ENCODE results near the gene SEC63. TPM values are rescaled to one million over a fixed set of nuclear protein-coding genes. Genes with fewer than 3 reads are reported as not detected.

SEC63 gene
- total and polyA plus RNA-seq, 2 donors (not counting 1 experiment from before 2014, with no cell fraction given): 34.2 to 82.7 TPM

DNA sequence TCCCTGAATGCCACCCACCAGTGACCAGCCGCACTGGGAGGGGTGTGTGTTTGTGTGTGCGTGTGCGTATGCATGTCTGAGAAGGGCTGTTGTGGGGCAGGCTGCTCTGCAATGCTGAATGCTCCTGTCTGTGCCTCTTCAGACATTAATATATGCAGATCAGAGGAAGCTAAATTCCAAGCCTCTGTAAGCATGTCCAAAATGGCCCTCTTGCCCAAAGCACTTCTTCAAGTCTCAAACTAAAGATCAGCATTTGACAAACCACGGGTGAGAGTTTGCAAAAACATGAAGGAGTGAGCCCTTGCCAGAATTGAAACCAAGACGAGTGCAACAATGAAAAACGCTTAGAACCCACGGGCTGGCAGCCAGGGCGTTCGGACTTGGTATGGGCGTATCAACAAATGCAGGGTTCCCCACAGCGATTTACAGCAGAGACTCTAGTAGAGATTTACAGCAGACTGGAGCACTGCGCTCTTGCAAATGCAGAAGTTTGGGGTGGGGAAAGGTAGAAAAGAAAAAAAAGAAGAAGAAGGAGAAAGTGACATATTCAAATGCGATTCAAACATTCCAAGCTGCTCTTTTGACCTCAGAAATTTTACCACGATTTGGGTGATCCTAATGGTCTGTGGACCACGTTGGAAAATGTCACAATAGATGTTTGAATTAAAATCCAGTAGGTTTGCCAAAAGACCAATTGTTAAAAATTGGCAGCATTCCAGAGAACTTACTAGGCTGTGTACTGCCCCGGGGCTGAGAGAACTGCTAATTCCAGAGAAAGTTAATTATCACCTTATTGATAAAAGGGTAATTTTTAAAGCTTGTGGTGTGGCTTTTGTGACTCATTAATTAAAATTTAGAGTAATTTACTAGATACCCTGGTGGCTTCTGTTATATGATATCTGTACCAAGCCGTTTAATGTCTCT is 137.4 kb downstream of the SEC63 start:
- Histone ChIP-seq H3K4me2 (ENCODE audit: extremely low read depth, insufficient read depth, low read length) (peak overlapping the region; percentile 73), H3K9ac (ENCODE audit: insufficient read depth, low read length) (no peak overlapping the region), H2AFZ (ENCODE audit: low read length) (peak overlapping the region; percentile 27), H4K20me1 (ENCODE audit: control insufficient read depth, extremely low read depth, insufficient read depth, low read length) (no peaks in the 10 kb centered on the region), H3K79me2 (ENCODE audit: control insufficient read depth, insufficient read depth, low read length) (no peaks in the 10 kb centered on the region), H3K27me3 (ENCODE audit: control insufficient read depth, insufficient read depth, low read length) (peaks cover 26% of the 10 kb centered on the region), H3K36me3 (ENCODE audit: control insufficient read depth, insufficient read depth, low read length) (no peaks in the 10 kb centered on the region), H3K4me3 (replicated peaks in 1 of 4; ENCODE audit: control extremely low read depth in 1 of 4, insufficient read depth in 1 of 4, low read depth in 3 of 4, low read length in 4 of 4) (peak overlapping the region; percentile 18 to 33 (median 24)), H3K9me3 (ENCODE audit: control insufficient read depth, insufficient read depth, low read depth, low read length) (no peaks in the 10 kb centered on the region), H3K4me1 (ENCODE audit: control insufficient read depth, extremely low read depth, insufficient read depth, low read length) (no peaks in the 10 kb centered on the region), H3K27ac (ENCODE audit: insufficient read depth, low read length) (no peak overlapping the region)
- TF ChIP-seq, protein P1, sequence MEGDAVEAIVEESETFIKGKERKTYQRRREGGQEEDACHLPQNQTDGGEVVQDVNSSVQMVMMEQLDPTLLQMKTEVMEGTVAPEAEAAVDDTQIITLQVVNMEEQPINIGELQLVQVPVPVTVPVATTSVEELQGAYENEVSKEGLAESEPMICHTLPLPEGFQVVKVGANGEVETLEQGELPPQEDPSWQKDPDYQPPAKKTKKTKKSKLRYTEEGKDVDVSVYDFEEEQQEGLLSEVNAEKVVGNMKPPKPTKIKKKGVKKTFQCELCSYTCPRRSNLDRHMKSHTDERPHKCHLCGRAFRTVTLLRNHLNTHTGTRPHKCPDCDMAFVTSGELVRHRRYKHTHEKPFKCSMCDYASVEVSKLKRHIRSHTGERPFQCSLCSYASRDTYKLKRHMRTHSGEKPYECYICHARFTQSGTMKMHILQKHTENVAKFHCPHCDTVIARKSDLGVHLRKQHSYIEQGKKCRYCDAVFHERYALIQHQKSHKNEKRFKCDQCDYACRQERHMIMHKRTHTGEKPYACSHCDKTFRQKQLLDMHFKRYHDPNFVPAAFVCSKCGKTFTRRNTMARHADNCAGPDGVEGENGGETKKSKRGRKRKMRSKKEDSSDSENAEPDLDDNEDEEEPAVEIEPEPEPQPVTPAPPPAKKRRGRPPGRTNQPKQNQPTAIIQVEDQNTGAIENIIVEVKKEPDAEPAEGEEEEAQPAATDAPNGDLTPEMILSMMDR (conservative IDR thresholded peaks at IDR 0.05 in 1 of 2, IDR thresholded peaks at IDR 0.05 in 1 of 2; ENCODE audit: low read depth in 1 of 2, low read length in 2 of 2): no peak
- TF ChIP-seq EZH2 (IDR thresholded peaks at IDR 0.05; ENCODE audit: low read length, missing control alignments): no peak
- peak; percentile 19 to 27 for DNase-seq (ENCODE audit: low read depth in 2 of 2)

DNA sequence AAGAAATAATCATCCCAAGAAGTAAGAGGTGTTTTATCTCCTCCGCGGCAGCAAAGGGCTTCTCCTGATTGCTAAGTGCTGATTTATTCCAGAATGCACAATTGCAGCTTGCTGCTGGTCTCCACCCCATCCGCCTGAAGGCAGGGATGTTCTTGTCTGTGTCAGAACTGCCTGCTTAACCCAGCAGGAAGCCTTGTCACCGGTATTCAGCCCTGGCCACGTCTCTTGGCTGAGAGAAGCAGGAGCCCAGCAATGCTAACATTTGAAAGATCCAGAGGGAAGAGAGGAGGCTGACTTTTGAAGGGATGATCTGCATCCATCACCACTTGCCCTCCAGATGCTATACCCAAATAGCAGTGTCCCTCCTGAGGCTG is 138.1 kb downstream of the SEC63 start:
- Histone ChIP-seq H2AFZ (ENCODE audit: low read length) (no peak overlapping the region), H3K36me3 (ENCODE audit: control insufficient read depth, insufficient read depth, low read length) (no peaks in the 10 kb centered on the region), H3K27ac (ENCODE audit: insufficient read depth, low read length) (no peak overlapping the region), H3K4me3 (replicated peaks in 1 of 4; ENCODE audit: control extremely low read depth in 1 of 4, insufficient read depth in 1 of 4, low read depth in 3 of 4, low read length in 4 of 4) (no peak overlapping the region), H3K4me2 (ENCODE audit: extremely low read depth, insufficient read depth, low read length) (peak overlapping the region; percentile 73), H3K27me3 (ENCODE audit: control insufficient read depth, insufficient read depth, low read length) (peaks cover 26% of the 10 kb centered on the region), H3K9me3 (ENCODE audit: control insufficient read depth, insufficient read depth, low read depth, low read length) (no peaks in the 10 kb centered on the region), H3K9ac (ENCODE audit: insufficient read depth, low read length) (no peak overlapping the region), H3K79me2 (ENCODE audit: control insufficient read depth, insufficient read depth, low read length) (no peaks in the 10 kb centered on the region), H4K20me1 (ENCODE audit: control insufficient read depth, extremely low read depth, insufficient read depth, low read length) (no peaks in the 10 kb centered on the region), H3K4me1 (ENCODE audit: control insufficient read depth, extremely low read depth, insufficient read depth, low read length) (no peaks in the 10 kb centered on the region)
- no peak for DNase-seq (ENCODE audit: low read depth in 2 of 2)
- TF ChIP-seq EZH2 (IDR thresholded peaks at IDR 0.05; ENCODE audit: low read length, missing control alignments): no peak
- TF ChIP-seq, protein P1 (conservative IDR thresholded peaks at IDR 0.05 in 1 of 2, IDR thresholded peaks at IDR 0.05 in 1 of 2; ENCODE audit: low read depth in 1 of 2, low read length in 2 of 2): no peak

DNA sequence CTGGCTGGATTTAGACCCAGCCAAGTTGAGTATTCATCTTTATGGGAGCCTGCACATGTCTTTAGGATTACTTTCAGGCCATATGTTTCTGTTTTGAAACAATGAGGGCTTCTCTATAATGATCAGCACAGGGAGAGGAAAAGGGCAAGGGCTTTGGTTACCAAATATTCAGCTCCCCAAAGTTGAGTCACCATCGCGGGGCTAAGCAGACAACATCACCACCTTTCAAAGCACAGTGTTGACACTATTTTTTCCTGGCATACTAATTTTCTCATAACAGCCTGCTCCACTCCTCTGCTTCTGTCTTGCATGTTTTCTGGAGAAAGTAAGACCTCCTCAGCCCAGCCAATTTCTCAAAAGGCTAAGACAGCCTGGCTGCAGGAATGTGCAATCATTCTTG is 138.8 kb downstream of the SEC63 start:
- no peaks in the 10 kb centered on the region for H3K4me1 ChIP-seq (ENCODE audit: control insufficient read depth, extremely low read depth, insufficient read depth, low read length)
- peaks cover 26% of the 10 kb centered on the region for H3K27me3 ChIP-seq (ENCODE audit: control insufficient read depth, insufficient read depth, low read length)
- no peak for DNase-seq (ENCODE audit: low read depth in 2 of 2)
- TF ChIP-seq, protein P1 (conservative IDR thresholded peaks at IDR 0.05 in 1 of 2, IDR thresholded peaks at IDR 0.05 in 1 of 2; ENCODE audit: low read depth in 1 of 2, low read length in 2 of 2): no peak
- TF ChIP-seq EZH2 (IDR thresholded peaks at IDR 0.05; ENCODE audit: low read length, missing control alignments): no peak
- H3K79me2 ChIP-seq (ENCODE audit: control insufficient read depth, insufficient read depth, low read length): no peaks in the 10 kb centered on the region
- H3K4me2 ChIP-seq (ENCODE audit: extremely low read depth, insufficient read depth, low read length): no peak overlapping the region
- no peak overlapping the region for H3K9ac ChIP-seq (ENCODE audit: insufficient read depth, low read length)
- no peaks in the 10 kb centered on the region for H4K20me1 ChIP-seq (ENCODE audit: control insufficient read depth, extremely low read depth, insufficient read depth, low read length)
- no peak overlapping the region for H3K4me3 ChIP-seq (replicated peaks in 1 of 4; ENCODE audit: control extremely low read depth in 1 of 4, insufficient read depth in 1 of 4, low read depth in 3 of 4, low read length in 4 of 4)
- no peak overlapping the region for H3K27ac ChIP-seq (ENCODE audit: insufficient read depth, low read length)
- H2AFZ ChIP-seq (ENCODE audit: low read length): no peak overlapping the region
- H3K36me3 ChIP-seq (ENCODE audit: control insufficient read depth, insufficient read depth, low read length): no peaks in the 10 kb centered on the region
- H3K9me3 ChIP-seq (ENCODE audit: control insufficient read depth, insufficient read depth, low read depth, low read length): no peaks in the 10 kb centered on the region

Measured in fibroblast of lung (primary cell).